ENCODE results near the gene LGALS3BP. TPM values are rescaled to one million over a fixed set of nuclear protein-coding genes. Genes with fewer than 3 reads are reported as not detected.

Gene LGALS3BP
- 361 TPM for total RNA-seq (2021; ENCODE audit: unreplicated experiment)
- polyA plus RNA-seq (2012; ENCODE audit: insufficient read length) = 472 TPM
- percentile 70 among the genes with signal in this experiment for Bru-seq, nascent RNA
- percentile 72 among the genes with signal in this experiment for BruChase-seq, experiment 1, labeled RNA remaining after a 2-hour chase
- BruChase-seq, experiment 2, labeled RNA remaining after a 6-hour chase = percentile 86 among the genes with signal in this experiment
- long read RNA-seq, transcript LGALS3BP-201 (6 exons, 2,405 nt) = major isoform, 316 of 465 reads
- long read RNA-seq, transcript LGALS3BP-202 (5 exons, 936 nt) = minor isoform, 7 of 465 reads
- long read RNA-seq, partial matches to known transcripts = 26 of 465 reads
- long read RNA-seq, other reads (novel, unspliced or antisense) = 112 of 465 reads

- intact Hi-C loops (cut with micrococcal nuclease; ENCODE audit: unreplicated experiment) = no loop called here
- ChIA-PET CTCF (interaction anchor here (0.6 kb wide), 1 partner anchor 496 kb away, joined by 7 read pairs; no protein-coding TSS in a partner anchor), POLR2A (interaction anchor here (0.7 kb wide), 1 partner anchor 75 kb away, joined by 8 read pairs; no protein-coding TSS in a partner anchor)
- TF ChIP-seq TCF7L2 (IDR thresholded peaks at IDR 0.05; ENCODE audit: low read depth, low read length) (no peak), CTCF (IDR thresholded peaks at IDR 0.05) (no peak), POLR2AphosphoS5 (IDR thresholded peaks at IDR 0.05; ENCODE audit: low read depth, low read length) (peak; percentile 87), REST (IDR thresholded peaks at IDR 0.05; ENCODE audit: insufficient read depth in 1 of 2, low read depth in 2 of 2, low read length in 1 of 2) (no peak)
- Histone ChIP-seq H3K27me3 (ENCODE audit: control insufficient read depth, insufficient read depth, low read length) (no peaks in the 10 kb centered on the region), H3K4me1 (ENCODE audit: control insufficient read depth, insufficient read depth, low read length) (peaks cover 19% of the 10 kb centered on the region; the same call in 1 of the 2 replicates), H3K27ac (ENCODE audit: low read length) (peak within 1 kb of the TSS; percentile 81), H3K9me3 (ENCODE audit: control insufficient read depth, insufficient read depth, low read depth, low read length) (no peaks in the 10 kb centered on the region), H3K4me3 (ENCODE audit: low read depth in 2 of 2, low read length in 2 of 2) (peak within 1 kb of the TSS; percentile 49 to 72), H3K36me3 (ENCODE audit: control insufficient read depth, insufficient read depth, low read length) (no peaks in the 10 kb centered on the region; the same call in 1 of the 2 replicates)
- DNase-seq (ENCODE audit: low read depth, low spot score) = no peak
- no TSS peak for BruUV-seq (replicated peaks)
- peak; percentile 88 for ATAC-seq
- in situ Hi-C loops (cut with HindIII; ENCODE audit: low pct_unique_long_range_greater_than_20kb, low sequenced_read_pairs) = no loop called here
Measured at GRCh38 chr17:78979780-78980623, at the start of gene LGALS3BP. Gene LGALS3BP, minus strand, starts transcription at chr17:78979923. Its CDS starts 2,732 bp downstream, at chr17:78977191.

GRCh38 chr17:79028496-79029326 lies 49.0 kb upstream of the LGALS3BP start:
- H3K27ac ChIP-seq (ENCODE audit: low read length) = no peak overlapping the region
- ChIA-PET CTCF (interaction anchor here (0.6 to 1.2 kb wide), 4 partner anchors 10 to 58 kb away, joined by 3 to 5 read pairs (median 4); no protein-coding TSS in a partner anchor), POLR2A (no interaction called here)
- H3K4me1 ChIP-seq (ENCODE audit: control insufficient read depth, insufficient read depth, low read length) = peaks cover 21% of the 10 kb centered on the region
- ATAC-seq (no peak; the same call in 1 of the 2 replicates), DNase-seq (ENCODE audit: low read depth, low spot score) (no peak)
- no peak overlapping the region for H3K4me3 ChIP-seq (ENCODE audit: low read depth in 2 of 2, low read length in 2 of 2)
- peaks cover 17% of the 10 kb centered on the region for H3K27me3 ChIP-seq (ENCODE audit: control insufficient read depth, insufficient read depth, low read length)
- TF ChIP-seq SIN3A (IDR thresholded peaks at IDR 0.05; ENCODE audit: borderline replicate concordance, insufficient read depth, low read depth, low read length) (no peak), CTCF (IDR thresholded peaks at IDR 0.05) (no peak; the same call in 1 of the 2 replicates), POLR2AphosphoS5 (IDR thresholded peaks at IDR 0.05; ENCODE audit: low read depth, low read length) (no peak), REST (IDR thresholded peaks at IDR 0.05; ENCODE audit: insufficient read depth in 1 of 2, low read depth in 2 of 2, low read length in 1 of 2) (no peak), TCF7L2 (IDR thresholded peaks at IDR 0.05; ENCODE audit: low read depth, low read length) (no peak)
- in situ Hi-C loops (cut with HindIII; ENCODE audit: low pct_unique_long_range_greater_than_20kb, low sequenced_read_pairs) = no loop called here
- H3K36me3 ChIP-seq (ENCODE audit: control insufficient read depth, insufficient read depth, low read length) = no peaks in the 10 kb centered on the region; the same call in 1 of the 2 replicates
- intact Hi-C loops (cut with micrococcal nuclease; ENCODE audit: unreplicated experiment) = no loop called here
- no peaks in the 10 kb centered on the region for H3K9me3 ChIP-seq (ENCODE audit: control insufficient read depth, insufficient read depth, low read depth, low read length)
- no TSS peak for BruUV-seq (replicated peaks)

Measured in Panc1 (cell line).